ENCODE results near the gene NOPCHAP1.
A peak's percentile ranks its signal among the peaks of the same experiment; 100 is the strongest.
"Not testable (repeated sequence)": the region's sequence is repeated elsewhere in the genome, so short reads cannot be mapped to it uniquely, and the experiment has no call there.

Gene NOPCHAP1, protein sequence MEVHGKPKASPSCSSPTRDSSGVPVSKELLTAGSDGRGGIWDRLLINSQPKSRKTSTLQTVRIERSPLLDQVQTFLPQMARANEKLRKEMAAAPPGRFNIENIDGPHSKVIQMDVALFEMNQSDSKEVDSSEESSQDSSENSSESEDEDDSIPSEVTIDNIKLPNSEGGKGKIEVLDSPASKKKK

DNA sequence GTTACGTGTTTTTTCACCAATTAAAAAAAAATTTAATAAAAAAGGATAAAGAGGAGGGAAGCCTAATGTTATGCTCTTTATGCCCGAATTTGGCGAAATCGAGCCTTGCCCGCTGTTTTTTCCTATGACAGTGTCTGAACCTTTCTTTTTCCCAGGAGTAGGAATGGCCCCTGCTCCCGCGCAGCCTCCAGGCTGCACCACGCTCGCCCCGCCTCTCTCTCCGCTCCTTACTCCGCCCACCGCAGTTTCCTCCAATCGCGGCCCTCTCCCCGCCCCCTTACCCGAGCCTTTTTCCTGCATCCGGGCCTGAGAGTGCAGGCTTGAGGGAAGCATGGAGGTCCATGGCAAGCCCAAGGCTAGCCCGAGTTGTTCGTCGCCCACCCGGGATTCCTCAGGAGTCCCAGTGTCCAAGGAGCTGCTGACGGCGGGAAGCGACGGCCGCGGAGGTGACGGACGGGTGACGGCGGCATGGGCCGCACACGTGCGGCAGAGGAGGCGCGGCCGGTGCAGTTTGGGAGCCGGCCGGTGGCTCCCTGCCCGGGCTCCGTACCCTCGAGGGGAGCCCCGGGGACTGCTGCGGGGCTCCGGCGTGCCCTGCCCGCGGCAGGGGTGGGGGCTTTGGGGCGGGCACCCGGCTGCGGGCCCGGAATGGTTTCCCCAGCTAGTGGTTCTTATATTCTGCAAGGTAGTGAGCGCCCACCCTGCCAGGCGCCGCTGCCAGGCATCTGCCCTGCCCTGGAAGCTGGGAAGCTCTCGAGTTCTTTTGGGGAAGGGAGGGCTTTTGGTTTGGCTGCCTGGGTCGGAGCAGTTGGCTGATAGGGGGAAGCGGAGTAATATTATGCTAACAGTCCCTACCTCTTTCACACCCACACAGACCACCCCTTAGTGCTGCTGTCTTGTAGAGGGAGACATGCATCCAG, at the start of gene NOPCHAP1:
Gene NOPCHAP1, plus strand, starts transcription at position 295 of the 920 bp plus-strand sequence. Its CDS starts 37 bp downstream, at position 332.
- DNase-seq (ENCODE audit: low read depth) = peak; percentile 78

DNA sequence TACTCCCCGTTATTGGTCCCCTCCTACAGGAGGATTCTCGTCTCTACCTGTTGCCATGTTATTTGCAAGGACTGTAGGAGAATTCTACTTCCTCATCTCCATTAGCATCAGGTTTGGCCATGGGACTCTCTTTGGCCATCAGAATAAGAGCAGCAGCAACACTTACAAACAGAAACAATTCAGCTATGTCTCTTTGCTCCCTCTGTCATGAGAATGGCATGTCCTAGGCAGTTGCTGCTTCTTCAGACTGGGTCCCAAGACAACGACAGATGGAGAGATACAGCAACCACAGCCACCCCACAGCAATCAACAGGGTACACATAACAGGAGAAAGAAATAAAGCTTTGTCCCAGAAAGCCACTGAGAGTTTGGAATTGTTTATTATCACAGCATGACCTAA, 47.7 kb upstream of the NOPCHAP1 start:
- no peak for DNase-seq (ENCODE audit: low read depth)

DNA sequence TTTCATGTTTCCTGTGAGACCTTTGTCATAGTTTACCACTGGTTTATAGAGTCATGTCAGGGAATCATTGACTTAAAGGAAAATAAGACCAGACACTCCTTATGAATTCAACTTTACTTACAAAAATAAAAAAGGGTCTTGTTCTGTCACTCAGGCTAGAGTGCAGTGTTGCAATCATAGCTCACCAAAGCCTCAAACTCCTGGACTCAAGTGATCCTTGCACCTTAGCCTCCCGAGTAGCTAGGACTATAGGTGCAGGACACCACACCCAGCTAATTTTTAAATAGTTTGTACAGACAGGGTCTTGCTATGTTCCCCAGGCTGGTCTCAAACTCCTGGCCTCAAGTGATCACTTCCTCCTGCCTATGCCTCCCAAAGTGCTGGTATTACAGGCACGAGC, 47.0 kb upstream of the NOPCHAP1 start:
- DNase-seq (ENCODE audit: low read depth) = no peak

DNA sequence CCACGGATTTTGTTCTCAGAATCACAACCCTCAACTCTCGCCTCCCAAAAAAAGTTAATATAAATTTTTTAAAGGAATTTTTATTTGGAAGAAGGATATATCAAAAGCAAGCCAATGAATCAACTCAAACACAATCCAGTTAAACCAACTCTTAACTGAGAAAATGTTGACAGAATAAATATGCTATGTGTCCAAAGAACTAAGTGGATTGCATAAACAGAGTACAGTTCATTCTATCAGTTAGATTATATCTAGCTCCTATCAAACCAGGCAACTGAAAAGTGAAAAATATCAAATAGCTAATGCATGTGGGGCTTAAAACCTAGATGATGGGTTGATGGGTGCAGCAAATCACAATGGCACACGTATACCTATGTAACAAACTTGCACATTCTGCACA, 44.7 kb upstream of the NOPCHAP1 start:
- no peak for DNase-seq (ENCODE audit: low read depth)

DNA sequence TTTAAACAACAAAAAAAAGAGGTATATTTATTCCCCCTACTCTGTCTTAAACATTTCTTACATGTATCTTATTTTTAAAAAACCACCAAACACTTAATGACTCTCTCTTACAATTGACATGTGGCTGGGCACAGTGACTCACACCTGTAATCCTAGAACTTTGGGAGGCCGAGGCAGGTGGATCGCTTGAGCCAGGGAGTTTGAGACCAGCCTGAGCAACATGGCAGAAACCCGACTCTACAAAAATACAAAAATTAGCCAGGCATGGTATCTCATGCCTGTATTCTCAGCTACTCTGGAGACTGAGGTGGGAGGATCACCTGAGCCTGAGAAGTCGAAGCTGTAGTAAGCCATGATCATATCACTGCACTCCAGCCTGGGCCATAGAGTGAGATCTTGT, 44.0 kb upstream of the NOPCHAP1 start:
- no peak for DNase-seq (ENCODE audit: low read depth)

DNA sequence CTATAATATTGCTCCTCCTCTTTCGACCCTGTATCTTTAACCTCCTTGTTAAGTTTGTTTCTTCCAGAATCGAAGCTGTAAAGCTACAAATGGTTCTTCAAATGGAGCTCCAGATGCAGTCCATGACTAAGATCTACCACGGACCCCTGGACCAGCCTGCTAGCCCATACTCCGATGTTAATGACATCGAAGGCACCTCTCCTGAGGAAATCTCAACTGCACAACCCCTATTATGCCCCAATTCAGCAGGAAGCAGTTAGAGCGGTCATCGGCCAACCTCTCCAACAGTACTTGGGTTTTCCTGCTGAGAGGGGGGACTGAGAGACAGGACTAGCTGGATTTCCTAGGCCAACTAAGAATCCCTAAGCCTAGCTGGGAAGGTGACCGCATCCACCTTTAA, 42.7 kb upstream of the NOPCHAP1 start:
- not testable (repeated sequence) for DNase-seq (ENCODE audit: low read depth)

DNA sequence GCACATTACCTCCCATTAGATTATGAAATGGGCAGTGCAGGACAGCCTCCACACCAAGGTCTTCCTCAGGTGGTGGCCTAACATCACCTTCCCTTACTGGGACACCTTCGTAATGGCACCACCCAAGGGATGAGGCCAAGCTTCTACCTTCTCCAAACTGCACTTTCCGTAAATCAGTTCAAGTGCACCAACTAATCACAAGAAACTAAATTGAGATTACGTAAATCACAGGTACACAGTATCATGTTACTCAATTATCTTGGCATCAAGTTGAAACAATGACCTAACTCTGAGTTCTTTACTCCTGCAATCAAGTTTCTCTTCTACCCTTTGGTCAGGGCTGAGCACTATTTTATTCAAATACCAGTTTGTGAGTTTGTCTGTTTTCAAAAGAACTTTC, 41.9 kb upstream of the NOPCHAP1 start:
- no peak for DNase-seq (ENCODE audit: low read depth)

DNA sequence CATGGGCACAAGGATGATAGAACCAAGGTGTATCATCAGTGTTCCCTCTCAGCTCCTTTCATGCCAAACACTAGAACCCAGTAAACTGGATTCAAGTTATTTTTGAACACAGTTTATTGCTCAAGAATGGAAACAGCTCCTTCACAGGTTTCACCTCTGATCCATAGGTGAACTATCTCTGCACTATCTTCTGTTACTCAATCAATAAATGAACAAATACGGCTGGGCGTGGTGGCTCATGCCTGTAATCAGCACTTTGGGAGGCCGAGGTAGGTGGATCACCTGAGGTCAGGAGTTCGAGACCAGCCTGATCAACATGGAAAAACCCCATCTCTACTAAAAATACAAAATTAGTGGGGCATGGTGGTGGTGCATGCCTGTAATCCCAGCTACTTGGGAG, 37.4 kb upstream of the NOPCHAP1 start:
- not testable (repeated sequence) for DNase-seq (ENCODE audit: low read depth)

DNA sequence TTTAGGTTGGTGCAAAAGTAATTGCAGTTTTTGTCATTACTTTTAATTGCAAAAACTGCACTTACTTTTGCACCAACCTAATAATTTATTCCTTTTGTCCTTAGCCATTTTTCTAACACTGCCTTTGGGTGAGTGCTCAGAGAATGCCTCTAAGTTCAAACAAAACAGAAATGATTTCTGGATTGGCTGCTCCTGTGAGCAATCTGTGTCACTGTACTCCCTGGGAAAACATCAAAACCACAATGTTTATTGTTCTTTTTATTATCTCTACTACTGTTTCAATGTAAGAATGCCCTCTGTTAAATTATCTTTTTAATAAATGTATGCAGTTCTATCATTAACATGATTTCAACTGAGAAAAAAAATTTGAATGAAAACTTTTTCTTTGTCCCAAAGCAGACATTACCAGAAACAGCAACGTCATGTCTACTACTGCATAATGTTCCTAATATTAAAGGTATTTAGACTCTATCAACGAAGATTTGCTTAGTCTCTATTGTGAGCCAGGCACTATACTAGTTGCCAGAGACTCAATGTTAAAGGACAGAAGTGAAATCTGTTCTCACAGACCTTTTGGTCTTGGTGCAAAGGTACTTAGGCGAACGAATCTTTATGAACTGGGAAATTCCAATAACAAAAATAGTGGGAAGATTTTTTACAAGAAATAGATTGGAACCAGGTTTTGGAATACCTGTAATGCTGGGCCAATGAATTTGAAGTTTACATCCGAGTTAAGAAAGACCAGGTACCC, 34.2 kb upstream of the NOPCHAP1 start:
- no peak for DNase-seq (ENCODE audit: low read depth)

DNA sequence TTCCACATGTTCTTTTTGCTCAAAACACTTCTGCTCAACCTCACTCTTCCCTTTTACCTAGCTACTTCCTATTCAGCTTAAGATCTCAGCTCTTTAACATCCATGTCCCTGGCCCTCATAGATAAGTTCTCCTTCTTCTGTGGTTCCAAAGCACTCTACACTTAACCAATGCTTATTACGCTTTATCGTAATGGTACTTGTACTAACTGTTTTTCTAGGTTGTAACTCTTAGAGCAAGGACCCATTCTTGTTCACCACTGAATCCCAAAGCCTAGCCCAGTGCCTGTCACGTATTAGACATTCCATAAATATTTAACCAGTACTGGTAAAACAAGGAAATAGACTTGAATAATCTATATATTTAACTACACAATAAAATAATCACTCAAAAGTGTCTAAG, 33.3 kb upstream of the NOPCHAP1 start:
- no peak for DNase-seq (ENCODE audit: low read depth)

DNA sequence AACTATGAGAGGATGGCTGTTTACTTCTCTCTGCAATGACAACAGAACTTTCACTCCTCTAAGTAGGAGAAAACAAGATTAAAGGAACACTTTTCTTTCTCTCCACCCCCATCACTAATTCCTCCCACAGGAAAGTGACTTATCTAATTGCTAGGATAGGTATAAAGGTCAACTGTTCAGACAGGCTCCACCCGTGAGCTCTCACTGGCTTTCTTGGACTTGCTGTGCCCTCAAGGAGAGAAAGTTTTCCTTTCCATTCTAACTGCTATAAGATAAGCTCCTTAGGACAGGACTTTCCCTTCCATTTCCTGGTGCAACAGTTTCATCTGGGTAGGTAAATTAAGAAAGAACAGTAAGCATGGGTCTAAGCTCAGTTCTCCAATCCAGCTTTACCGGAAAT, 32.8 kb upstream of the NOPCHAP1 start:
- DNase-seq (ENCODE audit: low read depth) = no peak

DNA sequence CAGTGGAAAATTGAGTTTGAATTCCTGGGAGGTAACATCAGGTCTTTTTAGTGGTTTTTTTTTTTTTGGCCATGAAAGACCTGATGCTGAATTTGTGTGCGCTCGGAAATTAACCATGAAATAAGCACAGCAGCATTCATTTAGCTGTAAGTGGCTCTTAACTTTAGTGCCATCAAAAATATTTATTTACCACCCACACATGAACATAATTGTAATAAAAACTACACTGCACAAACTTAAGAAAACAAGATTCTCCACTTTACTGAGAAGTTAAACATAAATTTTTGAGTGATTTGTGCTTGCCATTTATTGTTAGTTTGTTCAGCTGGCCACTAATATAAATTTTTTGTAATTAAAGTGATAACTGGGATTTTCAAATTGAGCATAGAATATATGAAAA, 30.4 kb upstream of the NOPCHAP1 start:
- DNase-seq (ENCODE audit: low read depth) = no peak

- no peak for DNase-seq (ENCODE audit: low read depth)
Measured at GRCh38 chr12:104956870-104957718, 29.0 kb upstream of the NOPCHAP1 start.

DNA sequence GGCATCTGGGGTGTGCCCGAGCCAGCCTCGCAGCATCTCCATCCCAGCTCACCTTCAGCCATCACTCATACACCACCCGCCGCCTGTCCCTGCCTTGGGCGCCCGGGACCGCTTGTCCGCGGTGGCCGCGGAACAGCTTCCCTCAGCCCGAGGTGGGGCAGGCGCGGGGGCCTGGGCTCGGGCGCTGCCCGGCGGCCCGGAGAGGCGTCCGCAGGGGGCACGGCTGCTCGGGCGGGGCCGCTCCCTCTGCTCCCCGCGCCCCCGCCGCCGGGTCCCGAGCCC, 28.5 kb upstream of the NOPCHAP1 start:
- peak; percentile 10 for DNase-seq (ENCODE audit: low read depth)

GRCh38 chr12:104958001-104958804, 27.9 kb upstream of the NOPCHAP1 start, which contains the start of gene SLC41A2:
TSS of gene SLC41A2 (minus strand) at chr12:104958290. CDS start at chr12:104928527, 29,763 bp downstream.
- DNase-seq (ENCODE audit: low read depth) = peak; percentile 68

DNA sequence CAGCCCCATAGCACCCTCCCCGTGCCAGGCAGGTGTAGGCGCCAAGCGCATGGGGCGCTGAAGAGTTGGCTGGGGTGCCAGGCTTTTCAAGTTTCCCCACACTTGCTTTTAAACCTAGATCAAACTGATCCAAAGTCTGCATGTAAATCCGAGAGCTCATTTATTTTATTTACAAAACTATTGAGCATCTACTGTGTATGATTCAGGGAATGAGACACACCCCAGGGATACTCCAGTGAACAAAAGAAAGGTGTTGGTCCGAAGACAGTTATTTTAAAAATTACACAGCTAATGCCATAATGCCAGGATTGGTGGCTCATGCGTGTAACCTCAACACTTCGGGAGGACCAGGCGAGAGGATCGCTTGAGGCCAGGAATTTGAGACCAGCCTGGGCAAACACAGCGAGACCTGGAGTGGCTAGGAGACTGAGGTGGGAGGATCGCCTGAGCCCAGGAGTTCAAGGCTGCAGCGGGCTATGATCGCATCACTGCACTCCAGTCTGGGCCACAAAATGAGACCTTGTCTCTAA, 27.2 kb upstream of the NOPCHAP1 start:
- no peak for DNase-seq (ENCODE audit: low read depth)

GRCh38 chr12:104959335-104959841, 26.7 kb upstream of the NOPCHAP1 start:
- DNase-seq (ENCODE audit: low read depth) = no peak

DNA sequence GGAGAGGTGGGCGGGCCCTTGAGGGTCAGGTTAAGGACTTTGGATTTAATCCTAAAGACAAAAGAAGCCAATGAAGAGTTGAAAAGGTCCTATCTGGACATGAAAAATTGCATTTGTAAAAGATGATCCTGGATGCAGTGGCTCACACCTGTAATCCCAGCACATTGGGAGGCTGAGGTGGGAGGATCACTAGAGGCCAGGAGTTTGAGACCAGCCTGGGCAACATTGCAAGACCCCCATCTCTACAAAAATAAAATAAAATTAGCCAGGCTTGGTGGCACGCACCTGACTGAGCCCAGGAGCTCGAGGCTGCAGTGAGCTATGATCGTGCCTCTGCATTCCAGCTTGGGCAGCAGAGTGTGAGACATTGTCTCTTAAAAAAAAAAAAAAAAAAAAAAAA, 25.7 kb upstream of the NOPCHAP1 start:
- no peak for DNase-seq (ENCODE audit: low read depth)

DNA sequence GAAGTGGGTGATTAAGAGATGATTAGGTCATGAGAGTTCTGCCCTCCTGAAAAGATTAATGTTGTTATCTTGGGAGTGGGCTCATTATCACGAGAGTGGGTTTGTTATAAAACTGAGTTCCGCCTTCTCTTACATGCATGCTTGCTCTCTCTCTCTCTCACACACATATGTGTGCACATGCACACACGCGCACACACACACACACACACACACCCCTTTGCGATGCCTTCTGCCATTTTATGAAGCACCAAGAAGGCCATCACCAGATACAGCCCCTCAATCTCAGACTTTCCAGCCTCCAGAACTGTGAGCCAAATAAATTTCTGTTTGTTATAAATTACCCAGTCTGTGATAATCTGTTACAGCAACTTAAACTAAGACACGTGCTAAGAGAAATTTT, 22.4 kb upstream of the NOPCHAP1 start:
- DNase-seq (ENCODE audit: low read depth) = no peak

DNA sequence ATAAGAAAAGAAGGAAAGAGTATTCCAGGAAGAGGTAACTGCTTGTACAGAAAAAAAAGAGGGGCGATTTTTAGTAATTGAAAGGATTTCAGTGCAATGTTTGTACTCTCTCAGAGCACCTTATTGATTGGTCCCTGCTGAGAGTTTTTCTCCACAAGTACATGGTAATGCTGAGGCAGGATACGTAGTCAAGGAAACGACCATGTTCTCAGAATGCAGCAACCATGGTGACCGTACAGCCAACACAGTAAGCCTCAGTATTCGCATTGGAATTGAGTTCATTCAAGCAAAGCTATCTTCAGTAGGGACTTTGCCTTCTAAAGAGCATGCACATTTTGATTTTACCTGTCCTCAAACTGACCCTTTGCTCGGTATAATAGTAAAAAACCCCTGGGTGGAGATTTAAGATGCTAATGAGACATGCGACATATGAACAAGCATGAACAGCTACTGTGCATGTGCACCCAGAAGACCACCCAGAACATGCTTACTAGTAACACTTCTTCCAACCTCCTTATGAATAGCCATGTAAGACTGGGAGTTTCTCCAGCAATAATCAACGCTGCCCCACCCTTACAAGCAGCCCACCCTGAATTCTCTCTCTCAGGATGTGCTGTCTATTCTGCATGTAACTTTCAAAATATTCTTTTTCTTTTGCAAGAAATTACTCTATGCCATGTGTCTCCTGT, 21.8 kb upstream of the NOPCHAP1 start:
- DNase-seq (ENCODE audit: low read depth) = no peak

Data from activated T-helper 9 cell treated with anti-CD3 and anti-CD28 coated beads, Interleukin-2, amount 50 U/mL, for 16 hours (primary cell).